ENCODE measurements around the gene ZNF665. TPM values are rescaled to one million over a fixed set of nuclear protein-coding genes. Genes with fewer than 3 reads are reported as not detected.
A peak's percentile ranks its signal among the peaks of the same experiment; 100 is the strongest.

The ZNF665 gene
- total RNA-seq, 1 donor, result 2.9 TPM

- H3K27ac ChIP-seq (ENCODE audit: low read depth, low read length), result no peak overlapping the region
- peak overlapping the region; percentile 79 for H3K4me3 ChIP-seq (ENCODE audit: insufficient read depth, low read length)
- peaks cover 4% of the 10 kb centered on the region for H4K20me1 ChIP-seq (ENCODE audit: insufficient read depth, low read length)
- TF ChIP-seq CTCF (IDR thresholded peaks at IDR 0.05; ENCODE audit: extremely low read depth, low read depth, low read length), result no peak
- H3K36me3 ChIP-seq (ENCODE audit: insufficient read depth, low read length), result no peaks in the 10 kb centered on the region
- no peaks in the 10 kb centered on the region for H3K9me3 ChIP-seq (ENCODE audit: low read depth, low read length)
- DNase-seq (ENCODE audit: insufficient read length, low spot score, missing footprints), result peak; percentile 6
- H3K79me2 ChIP-seq (ENCODE audit: insufficient read depth, low read length), result peaks cover 35% of the 10 kb centered on the region
- no peaks in the 10 kb centered on the region for H3K27me3 ChIP-seq (ENCODE audit: insufficient read depth, low read length)
- peaks cover 10% of the 10 kb centered on the region for H3K4me1 ChIP-seq (ENCODE audit: insufficient read depth, low read length)
- peak overlapping the region; percentile 94 for H3K4me2 ChIP-seq (ENCODE audit: insufficient read depth, low read length)
- H2AFZ ChIP-seq (ENCODE audit: low read length), result peak overlapping the region; percentile 89
Measured at GRCh38 chr19:53157626-53158025, 35.5 kb downstream of the ZNF665 start.

- H3K4me1 ChIP-seq (ENCODE audit: insufficient read depth, low read length), result peaks cover 10% of the 10 kb centered on the region
- no peak for TF ChIP-seq CTCF (IDR thresholded peaks at IDR 0.05; ENCODE audit: extremely low read depth, low read depth, low read length)
- H4K20me1 ChIP-seq (ENCODE audit: insufficient read depth, low read length), result peaks cover 4% of the 10 kb centered on the region
- H3K4me2 ChIP-seq (ENCODE audit: insufficient read depth, low read length), result peak overlapping the region; percentile 94
- no peaks in the 10 kb centered on the region for H3K9me3 ChIP-seq (ENCODE audit: low read depth, low read length)
- no peak overlapping the region for H3K4me3 ChIP-seq (ENCODE audit: insufficient read depth, low read length)
- H3K79me2 ChIP-seq (ENCODE audit: insufficient read depth, low read length), result peaks cover 35% of the 10 kb centered on the region
- H3K27me3 ChIP-seq (ENCODE audit: insufficient read depth, low read length), result no peaks in the 10 kb centered on the region
- no peaks in the 10 kb centered on the region for H3K36me3 ChIP-seq (ENCODE audit: insufficient read depth, low read length)
- peak; percentile 14 for DNase-seq (ENCODE audit: insufficient read length, low spot score, missing footprints)
- H2AFZ ChIP-seq (ENCODE audit: low read length), result no peak overlapping the region
- no peak overlapping the region for H3K27ac ChIP-seq (ENCODE audit: low read depth, low read length)
Measured at GRCh38 chr19:53156850-53157249, 36.3 kb downstream of the ZNF665 start.

GRCh38 chr19:53147645-53148044, 45.5 kb downstream of the ZNF665 start:
- Histone ChIP-seq H3K4me1 (ENCODE audit: insufficient read depth, low read length) (no peaks in the 10 kb centered on the region), H3K4me3 (ENCODE audit: insufficient read depth, low read length) (no peak overlapping the region), H3K9me3 (ENCODE audit: low read depth, low read length) (peaks cover 16% of the 10 kb centered on the region), H3K4me2 (ENCODE audit: insufficient read depth, low read length) (no peak overlapping the region), H3K36me3 (ENCODE audit: insufficient read depth, low read length) (peaks cover 41% of the 10 kb centered on the region), H3K79me2 (ENCODE audit: insufficient read depth, low read length) (no peaks in the 10 kb centered on the region), H3K27ac (ENCODE audit: low read depth, low read length) (no peak overlapping the region), H4K20me1 (ENCODE audit: insufficient read depth, low read length) (no peaks in the 10 kb centered on the region), H3K27me3 (ENCODE audit: insufficient read depth, low read length) (no peaks in the 10 kb centered on the region), H2AFZ (ENCODE audit: low read length) (no peak overlapping the region)
- TF ChIP-seq CTCF (IDR thresholded peaks at IDR 0.05; ENCODE audit: extremely low read depth, low read depth, low read length), result no peak
- no peak for DNase-seq (ENCODE audit: insufficient read length, low spot score, missing footprints)

GRCh38 chr19:53140351-53140750, 52.8 kb downstream of the ZNF665 start:
- Histone ChIP-seq H3K27ac (ENCODE audit: low read depth, low read length) (no peak overlapping the region), H3K9me3 (ENCODE audit: low read depth, low read length) (peaks cover 14% of the 10 kb centered on the region), H3K36me3 (ENCODE audit: insufficient read depth, low read length) (peaks cover 24% of the 10 kb centered on the region), H4K20me1 (ENCODE audit: insufficient read depth, low read length) (no peaks in the 10 kb centered on the region), H3K4me3 (ENCODE audit: insufficient read depth, low read length) (no peak overlapping the region), H3K4me2 (ENCODE audit: insufficient read depth, low read length) (no peak overlapping the region), H3K79me2 (ENCODE audit: insufficient read depth, low read length) (no peaks in the 10 kb centered on the region), H2AFZ (ENCODE audit: low read length) (no peak overlapping the region), H3K4me1 (ENCODE audit: insufficient read depth, low read length) (no peaks in the 10 kb centered on the region), H3K27me3 (ENCODE audit: insufficient read depth, low read length) (no peaks in the 10 kb centered on the region)
- no peak for DNase-seq (ENCODE audit: insufficient read length, low spot score, missing footprints)
- no peak for TF ChIP-seq CTCF (IDR thresholded peaks at IDR 0.05; ENCODE audit: extremely low read depth, low read depth, low read length)

Measured in osteoblast (primary cell).